Neural crest cell (in vitro differentiated cells): ENCODE measurements around the gene CALN1. TPM values are rescaled to one million over a fixed set of nuclear protein-coding genes. Genes with fewer than 3 reads are reported as not detected.
"Not testable (repeated sequence)": the region's sequence is repeated elsewhere in the genome, so short reads cannot be mapped to it uniquely, and the experiment has no call there.

Experiments used
- DNase-seq: peaks from one replicate; pipeline ENCODE4 v3.0.0; 2021; ENCODE audit warnings: low read depth, mixed read lengths, low spot score
- H3K27ac Mint-ChIP-seq: one replicate; pipeline ENCODE4 v1.8.0; 2021; ENCODE audit warnings: mild to moderate bottlenecking, mixed read lengths; ENCODE audit not compliant: unreplicated experiment
- H3K27me3 Mint-ChIP-seq: 2 replicates; pipeline ENCODE4 v1.8.0; 2021; ENCODE audit warnings: low read depth, mild to moderate bottlenecking, mixed read lengths
- H3K36me3 Mint-ChIP-seq: 2 replicates; pipeline ENCODE4 v1.8.0; 2021; ENCODE audit warnings: low read depth, mild to moderate bottlenecking, mixed read lengths
- H3K4me1 Mint-ChIP-seq: 2 replicates; pipeline ENCODE4 v1.8.0; 2021; ENCODE audit warnings: mixed read lengths
- H3K4me3 Mint-ChIP-seq: one replicate; pipeline ENCODE4 v1.8.0; 2021; ENCODE audit warnings: mild to moderate bottlenecking, mixed read lengths
- H3K9me3 Mint-ChIP-seq: 2 replicates; pipeline ENCODE4 v1.8.0; 2021; ENCODE audit warnings: mixed read lengths
- total RNA-seq: library from RNA; stranded (reverse); gene quantifications from 2 replicates; pipeline ENCODE4 v1.2.1, GENCODE V29; 2021
- TF ChIP-seq, protein P1 (sequence below): fragments of 200-600 bp; sonication (generic); conservative IDR thresholded peaks from 2 replicates; pipeline ENCODE4 v1.5.0; 2021; ENCODE audit warnings: antibody characterized with exemption, mild to moderate bottlenecking

CALN1 gene
- total RNA-seq, 1 donor from 2014 or later = 0.51 TPM

DNA sequence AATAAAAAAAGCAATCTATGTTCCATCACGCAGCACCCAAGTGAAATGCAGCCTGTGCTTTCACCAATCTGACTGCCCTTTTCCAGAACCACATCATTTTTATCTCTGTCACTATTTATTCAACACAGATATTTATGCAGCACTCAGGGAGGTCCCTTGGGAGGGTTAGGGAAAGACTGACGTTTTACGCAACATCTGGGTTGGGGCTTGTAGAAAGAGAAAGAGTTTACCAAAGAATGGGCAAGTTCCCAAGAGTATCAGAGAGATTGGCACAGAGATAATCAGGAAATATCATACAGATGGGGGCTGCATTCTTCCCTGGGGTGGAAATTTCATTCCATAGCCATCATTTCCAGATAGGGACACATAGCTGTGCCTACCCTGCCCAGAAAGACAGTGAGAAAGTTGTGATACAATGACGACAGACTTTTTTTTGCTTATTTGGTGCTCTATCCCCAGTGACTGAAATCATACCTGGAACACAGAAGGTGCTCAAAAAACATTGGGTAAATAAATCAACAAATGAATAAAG is 474.2 kb downstream of the CALN1 start:
- Mint-ChIP-seq H3K27ac (no peak overlapping the region), H3K4me1 (no peaks in the 10 kb centered on the region), H3K36me3 (no peaks in the 10 kb centered on the region), H3K4me3 (no peak overlapping the region), H3K9me3 (peaks cover 5% of the 10 kb centered on the region), H3K27me3 (no peaks in the 10 kb centered on the region)
- no peak for DNase-seq
- TF ChIP-seq, protein P1, sequence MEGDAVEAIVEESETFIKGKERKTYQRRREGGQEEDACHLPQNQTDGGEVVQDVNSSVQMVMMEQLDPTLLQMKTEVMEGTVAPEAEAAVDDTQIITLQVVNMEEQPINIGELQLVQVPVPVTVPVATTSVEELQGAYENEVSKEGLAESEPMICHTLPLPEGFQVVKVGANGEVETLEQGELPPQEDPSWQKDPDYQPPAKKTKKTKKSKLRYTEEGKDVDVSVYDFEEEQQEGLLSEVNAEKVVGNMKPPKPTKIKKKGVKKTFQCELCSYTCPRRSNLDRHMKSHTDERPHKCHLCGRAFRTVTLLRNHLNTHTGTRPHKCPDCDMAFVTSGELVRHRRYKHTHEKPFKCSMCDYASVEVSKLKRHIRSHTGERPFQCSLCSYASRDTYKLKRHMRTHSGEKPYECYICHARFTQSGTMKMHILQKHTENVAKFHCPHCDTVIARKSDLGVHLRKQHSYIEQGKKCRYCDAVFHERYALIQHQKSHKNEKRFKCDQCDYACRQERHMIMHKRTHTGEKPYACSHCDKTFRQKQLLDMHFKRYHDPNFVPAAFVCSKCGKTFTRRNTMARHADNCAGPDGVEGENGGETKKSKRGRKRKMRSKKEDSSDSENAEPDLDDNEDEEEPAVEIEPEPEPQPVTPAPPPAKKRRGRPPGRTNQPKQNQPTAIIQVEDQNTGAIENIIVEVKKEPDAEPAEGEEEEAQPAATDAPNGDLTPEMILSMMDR = no peak

DNA sequence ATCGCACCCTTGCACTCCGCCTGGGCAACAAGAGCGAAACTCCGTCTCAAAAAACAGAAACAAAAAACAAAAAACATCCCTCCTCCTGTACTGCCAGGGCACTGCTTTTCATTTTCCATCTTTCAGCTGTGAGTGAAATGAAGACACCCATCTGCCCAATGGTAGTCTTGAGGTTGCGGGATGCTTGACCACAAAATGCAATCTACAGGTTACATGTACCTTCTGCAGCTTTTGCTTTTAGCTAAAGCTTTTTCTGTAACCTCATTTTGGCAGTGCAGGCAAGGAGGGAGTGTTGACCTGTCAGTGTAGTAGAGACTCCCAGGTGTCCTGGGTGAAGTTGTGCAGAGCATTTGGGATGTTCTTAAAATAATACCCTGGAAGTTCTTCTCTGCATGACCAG is 476.5 kb downstream of the CALN1 start:
- H3K36me3 Mint-ChIP-seq = no peaks in the 10 kb centered on the region
- TF ChIP-seq, protein P1 = no peak
- H3K27ac Mint-ChIP-seq = no peak overlapping the region
- H3K4me1 Mint-ChIP-seq = no peaks in the 10 kb centered on the region
- DNase-seq = no peak
- H3K4me3 Mint-ChIP-seq = no peak overlapping the region
- H3K9me3 Mint-ChIP-seq = peaks cover 5% of the 10 kb centered on the region
- no peaks in the 10 kb centered on the region for H3K27me3 Mint-ChIP-seq

DNA sequence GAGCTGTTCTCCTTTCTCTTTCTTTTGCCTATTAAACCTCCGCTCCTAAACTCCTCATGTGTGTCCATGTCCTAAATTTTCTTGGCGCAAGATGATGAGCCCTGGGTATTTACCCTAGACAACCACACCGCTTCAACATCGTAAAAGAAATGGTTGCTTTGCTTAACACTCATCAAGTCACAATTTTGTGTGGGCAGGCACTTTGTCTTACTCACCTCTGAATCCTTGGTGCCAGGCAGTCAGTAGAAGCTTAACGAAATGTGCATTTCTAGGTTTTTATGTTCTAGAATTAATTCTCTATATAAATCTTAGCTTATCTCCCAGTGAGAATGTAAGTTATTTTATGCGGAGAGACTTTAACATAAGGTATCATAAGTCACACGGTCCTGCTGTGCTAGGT is 478.7 kb downstream of the CALN1 start:
- Mint-ChIP-seq H3K27me3 (no peaks in the 10 kb centered on the region), H3K27ac (no peak overlapping the region), H3K36me3 (no peaks in the 10 kb centered on the region), H3K9me3 (peaks cover 5% of the 10 kb centered on the region), H3K4me3 (no peak overlapping the region), H3K4me1 (no peaks in the 10 kb centered on the region)
- no peak for DNase-seq
- TF ChIP-seq, protein P1 = no peak

DNA sequence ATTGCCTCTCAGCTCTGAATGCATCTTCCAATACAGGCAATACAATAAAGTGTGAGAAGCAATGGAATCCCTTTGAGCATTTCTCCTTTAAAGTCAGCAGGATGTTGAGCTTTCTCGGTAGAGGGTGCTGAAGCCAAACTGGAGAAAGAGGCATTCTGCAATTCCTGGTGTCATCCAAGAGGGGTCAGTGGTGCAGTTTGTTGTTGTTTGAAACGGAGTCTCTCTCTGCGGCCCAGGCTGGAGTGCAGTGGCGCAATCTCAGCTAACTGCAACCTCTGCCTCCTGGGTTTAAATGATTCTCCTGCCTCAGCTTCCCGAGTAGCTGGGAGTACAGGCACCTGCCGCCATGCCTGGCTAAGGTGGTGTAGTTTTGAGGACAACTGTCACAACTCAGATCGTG is 486.5 kb downstream of the CALN1 start:
- Mint-ChIP-seq H3K36me3 (peaks cover 5% of the 10 kb centered on the region), H3K4me3 (no peak overlapping the region), H3K9me3 (peaks cover 13% of the 10 kb centered on the region), H3K27ac (no peak overlapping the region), H3K4me1 (no peaks in the 10 kb centered on the region), H3K27me3 (no peaks in the 10 kb centered on the region)
- TF ChIP-seq, protein P1 = peak; percentile 48
- no peak for DNase-seq

DNA sequence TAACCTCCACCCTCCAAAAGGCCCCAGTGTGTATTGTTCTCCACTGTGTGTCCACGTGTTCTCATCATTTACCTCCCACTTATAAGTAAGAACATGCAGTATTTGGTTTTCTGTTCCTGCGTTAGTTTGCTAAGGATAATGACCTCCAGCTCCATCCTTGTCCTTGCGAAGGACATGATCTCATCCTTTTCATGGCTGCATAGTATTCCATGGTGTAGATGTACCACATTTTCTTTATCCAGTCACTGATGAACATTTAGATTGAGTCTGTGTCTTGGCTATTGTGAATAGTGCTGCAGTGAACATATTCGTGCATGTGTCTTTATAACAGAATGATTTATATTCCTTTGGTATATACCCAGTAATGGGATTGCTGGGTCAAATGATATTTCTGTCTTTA is 497.9 kb downstream of the CALN1 start:
- not testable (repeated sequence) for H3K4me3 Mint-ChIP-seq, H3K27me3 Mint-ChIP-seq, H3K36me3 Mint-ChIP-seq, H3K9me3 Mint-ChIP-seq, H3K27ac Mint-ChIP-seq, H3K4me1 Mint-ChIP-seq, DNase-seq

DNA sequence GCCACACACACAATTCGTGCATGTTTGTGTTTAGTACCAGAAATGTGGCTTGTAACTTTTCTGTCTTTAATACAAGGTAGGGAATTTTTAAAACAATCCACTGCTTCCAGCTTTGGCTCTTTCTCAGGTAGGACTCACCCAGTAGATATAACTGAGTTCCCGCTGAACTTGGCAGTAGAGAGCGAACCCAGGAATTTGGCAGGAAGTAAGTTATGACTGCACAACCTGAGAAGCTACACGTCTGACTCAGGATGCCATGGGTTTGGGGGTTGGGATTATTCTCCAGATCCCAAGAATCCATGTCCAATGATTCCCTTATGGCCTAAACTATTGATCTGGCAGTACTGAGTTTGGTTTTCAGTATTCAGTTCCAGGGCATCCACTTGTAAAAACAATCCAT is 499.7 kb downstream of the CALN1 start:
- Mint-ChIP-seq H3K27ac (no peak overlapping the region), H3K4me1 (peaks cover 4% of the 10 kb centered on the region), H3K9me3 (peaks cover 7% of the 10 kb centered on the region), H3K36me3 (no peaks in the 10 kb centered on the region), H3K4me3 (no peak overlapping the region), H3K27me3 (no peaks in the 10 kb centered on the region)
- no peak for DNase-seq
- TF ChIP-seq, protein P1 = no peak
